Activated CD8-positive, alpha-beta T cell treated with anti-CD3 and anti-CD28 coated beads for 36 hours (primary cell): ENCODE data around the gene ATP7B. TPM values are rescaled to one million over a fixed set of nuclear protein-coding genes. Genes with fewer than 3 reads are reported as not detected.

Experiments
- ATAC-seq: fragments of 200-7000 bp; cut with Tn5 transposase; one replicate; pipeline ENCODE4 v1.10.0; 2021; ENCODE audit warnings: mild to moderate bottlenecking, moderate library complexity
- CTCF ChIA-PET: fragments of 350-600 bp; sonication (Branson Sonifier 250); formaldehyde crosslinking; loops from one replicate; lab custom pipeline; 2021; ENCODE audit warnings: antibody characterized with exemption; lab: Charles Lee
- POLR2A ChIA-PET: fragments of 350-600 bp; sonication (Branson Sonifier 250); formaldehyde crosslinking; loops from one replicate; lab custom pipeline; 2021; ENCODE audit warnings: antibody characterized with exemption; lab: Charles Lee
- DNase-seq: peaks from one replicate; pipeline ENCODE4 v3.0.0-alpha.2; 2020
- H3K27ac Mint-ChIP-seq: one replicate; pipeline ENCODE4 v1.8.0; 2021; ENCODE audit warnings: mild to moderate bottlenecking, mixed read lengths
- H3K27me3 Mint-ChIP-seq: one replicate; pipeline ENCODE4 v1.8.0; 2021; ENCODE audit warnings: mixed read lengths
- H3K36me3 Mint-ChIP-seq: one replicate; pipeline ENCODE4 v1.8.0; 2021; ENCODE audit warnings: low read depth, mixed read lengths
- H3K4me1 Mint-ChIP-seq: one replicate; pipeline ENCODE4 v1.8.0; 2021; ENCODE audit warnings: low read depth, mixed read lengths
- H3K4me3 Mint-ChIP-seq: one replicate; pipeline ENCODE4 v1.8.0; 2021; ENCODE audit warnings: mild to moderate bottlenecking, moderate library complexity, mixed read lengths
- H3K9me3 Mint-ChIP-seq: one replicate; pipeline ENCODE4 v1.8.0; 2021; ENCODE audit warnings: mixed read lengths
- CTCF ChIP-seq: fragments of 200-600 bp; IDR thresholded peaks from one replicate; pipeline ENCODE4 v1.8.0; 2022; ENCODE audit warnings: antibody characterized with exemption, mild to moderate bottlenecking
- intact Hi-C: fragments of 100-400 bp; cut with micrococcal nuclease; formaldehyde crosslinking; loops from one replicate; pipeline ENCODE4 v1.10.0; 2022
- total RNA-seq, 2 experiments: library from RNA; stranded (reverse); gene quantifications; one replicate each; pipeline ENCODE4 v1.2.3, GENCODE V29; 2021

Gene ATP7B
- total RNA-seq, 2 experiments from 2014 or later = 1.1 TPM

GRCh38 chr13:51953347-51954195, 57.7 kb downstream of the ATP7B start:
- no peak for ATAC-seq
- Mint-ChIP-seq H3K27me3 (no peaks in the 10 kb centered on the region), H3K36me3 (no peaks in the 10 kb centered on the region), H3K4me1 (peaks cover 6% of the 10 kb centered on the region), H3K9me3 (peaks cover 2% of the 10 kb centered on the region), H3K4me3 (no peak overlapping the region), H3K27ac (no peak overlapping the region)
- intact Hi-C loops = no loop called here
- DNase-seq = no peak
- TF ChIP-seq CTCF = no peak
- POLR2A ChIA-PET = interaction anchor here (0.6 kb wide), 1 partner anchor 841 kb away, joined by 3 read pairs; no protein-coding TSS in a partner anchor
- CTCF ChIA-PET = no interaction called here

- peak overlapping the region; percentile 18 for H3K27ac Mint-ChIP-seq
- H3K36me3 Mint-ChIP-seq = no peaks in the 10 kb centered on the region
- H3K4me1 Mint-ChIP-seq = peaks cover 6% of the 10 kb centered on the region
- H3K27me3 Mint-ChIP-seq = no peaks in the 10 kb centered on the region
- no peak for TF ChIP-seq CTCF
- H3K9me3 Mint-ChIP-seq = peaks cover 2% of the 10 kb centered on the region
- DNase-seq (peak; percentile 11), ATAC-seq (peak; percentile 60)
- CTCF ChIA-PET = no interaction called here
- intact Hi-C loops = no loop called here
- POLR2A ChIA-PET = no interaction called here
- H3K4me3 Mint-ChIP-seq = no peak overlapping the region
Measured at GRCh38 chr13:51950722-51951121, 60.5 kb downstream of the ATP7B start.

GRCh38 chr13:51946163-51946669, 65.0 kb downstream of the ATP7B start:
- no peak for DNase-seq
- ATAC-seq = no peak
- ChIA-PET POLR2A (no interaction called here), CTCF (interaction anchor here (0.7 kb wide), 1 partner anchor 9 kb away, joined by 3 read pairs; no protein-coding TSS in a partner anchor)
- H3K4me3 Mint-ChIP-seq = no peak overlapping the region
- peaks cover 22% of the 10 kb centered on the region for H3K4me1 Mint-ChIP-seq
- peaks cover 2% of the 10 kb centered on the region for H3K9me3 Mint-ChIP-seq
- intact Hi-C loops = no loop called here
- H3K27me3 Mint-ChIP-seq = peaks cover 6% of the 10 kb centered on the region
- H3K36me3 Mint-ChIP-seq = no peaks in the 10 kb centered on the region
- no peak for TF ChIP-seq CTCF
- H3K27ac Mint-ChIP-seq = no peak overlapping the region

GRCh38 chr13:51945149-51945548, 66.1 kb downstream of the ATP7B start:
- CTCF ChIA-PET = interaction anchor here (1.4 kb wide), 1 partner anchor 19 kb away, joined by 4 read pairs; no protein-coding TSS in a partner anchor
- DNase-seq = no peak
- Mint-ChIP-seq H3K4me1 (peaks cover 15% of the 10 kb centered on the region), H3K36me3 (no peaks in the 10 kb centered on the region), H3K27ac (no peak overlapping the region), H3K9me3 (no peaks in the 10 kb centered on the region), H3K27me3 (peaks cover 6% of the 10 kb centered on the region), H3K4me3 (no peak overlapping the region)
- no peak for TF ChIP-seq CTCF
- POLR2A ChIA-PET = interaction anchor here (0.7 kb wide), 1 partner anchor 125 kb away, joined by 3 read pairs; no protein-coding TSS in a partner anchor
- ATAC-seq = no peak
- intact Hi-C loops = no loop called here

- ChIA-PET CTCF (interaction anchor here (0.9 to 1.4 kb wide), 2 partner anchors 19 to 95 kb away, joined by 3 to 4 read pairs; no protein-coding TSS in a partner anchor), POLR2A (no interaction called here)
- H3K9me3 Mint-ChIP-seq = no peaks in the 10 kb centered on the region
- DNase-seq = no peak
- H3K4me3 Mint-ChIP-seq = no peak overlapping the region
- no peak overlapping the region for H3K27ac Mint-ChIP-seq
- ATAC-seq = no peak
- intact Hi-C loops = no loop called here
- H3K27me3 Mint-ChIP-seq = peaks cover 6% of the 10 kb centered on the region
- no peaks in the 10 kb centered on the region for H3K36me3 Mint-ChIP-seq
- TF ChIP-seq CTCF = no peak
- peaks cover 15% of the 10 kb centered on the region for H3K4me1 Mint-ChIP-seq
Measured at GRCh38 chr13:51944428-51944827, 66.8 kb downstream of the ATP7B start.
